ENCODE data around the gene MAGI2.
"Not testable (repeated sequence)": the region's sequence is repeated elsewhere in the genome, so short reads cannot be mapped to it uniquely, and the experiment has no call there.

MAGI2 gene

GRCh38 chr7:78323118-78323517 lies 1130.3 kb downstream of the MAGI2 start:
- no peak for DNase-seq

- not testable (repeated sequence) for DNase-seq
Measured at GRCh38 chr7:78322231-78322630, 1131.2 kb downstream of the MAGI2 start.

- no peak for DNase-seq
Measured at GRCh38 chr7:78317371-78317770, 1136.1 kb downstream of the MAGI2 start.

- DNase-seq: no peak
Measured at GRCh38 chr7:78316110-78316509, 1137.4 kb downstream of the MAGI2 start.

DNA sequence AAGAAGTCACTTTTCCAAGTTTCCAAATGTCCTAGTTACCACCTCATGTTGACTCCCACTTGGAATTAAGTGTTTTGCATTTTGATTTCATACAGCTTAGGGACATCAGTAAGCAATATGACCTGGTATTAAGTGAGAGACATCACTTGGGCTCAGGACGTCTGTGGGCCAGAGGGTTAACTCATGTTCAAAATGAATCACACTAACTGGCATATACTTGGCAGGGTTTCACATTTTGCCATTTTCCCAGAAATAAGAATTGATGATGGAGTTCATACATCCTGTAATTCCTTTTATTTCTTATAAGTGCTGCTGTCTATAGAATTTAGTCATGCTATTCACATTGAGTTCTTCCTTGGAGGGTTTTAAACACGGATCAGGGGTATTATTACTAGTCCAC lies 1138.3 kb downstream of the MAGI2 start:
- DNase-seq: no peak

DNA sequence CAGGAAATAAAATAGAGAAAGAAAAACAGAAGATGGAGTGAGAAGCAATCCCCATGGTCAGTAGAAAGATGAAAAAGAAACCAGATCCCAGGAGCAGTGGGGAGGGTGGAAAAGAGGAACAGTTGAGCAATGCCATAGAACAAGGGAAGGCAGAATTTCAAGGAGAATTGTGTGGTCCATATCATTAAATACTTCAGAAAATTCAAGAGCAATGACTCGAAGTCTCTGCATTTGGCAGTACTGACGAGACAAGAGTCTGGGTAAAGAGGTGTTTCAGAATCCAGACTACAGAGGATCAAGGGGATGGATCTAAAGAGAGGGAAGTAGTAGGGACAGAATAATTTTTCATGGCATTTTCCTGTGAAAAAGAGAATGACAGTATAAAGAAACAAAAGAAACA lies 1142.3 kb downstream of the MAGI2 start:
- DNase-seq: no peak

DNA sequence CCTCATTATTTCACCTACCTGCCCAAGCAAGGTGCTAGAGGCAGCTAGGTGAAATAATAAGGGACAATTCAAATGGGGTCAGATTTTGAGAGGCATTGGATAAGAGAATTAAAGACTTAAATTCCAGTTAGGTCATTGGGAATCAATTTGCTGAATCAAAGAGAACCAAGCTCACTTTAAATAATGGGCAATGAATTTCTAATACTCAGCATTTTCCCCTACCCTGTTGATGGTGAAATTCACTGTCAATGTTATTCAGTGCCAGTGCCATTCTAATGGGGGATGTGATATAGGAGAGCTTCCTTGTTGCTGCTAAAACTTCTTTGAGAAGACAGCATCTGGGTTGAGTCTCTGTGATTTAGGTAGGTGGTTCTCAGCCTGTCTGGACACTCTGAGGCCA lies 1145.6 kb downstream of the MAGI2 start:
- DNase-seq: no peak

- no peak for DNase-seq
Measured at GRCh38 chr7:78306634-78307033, 1146.8 kb downstream of the MAGI2 start.

DNA sequence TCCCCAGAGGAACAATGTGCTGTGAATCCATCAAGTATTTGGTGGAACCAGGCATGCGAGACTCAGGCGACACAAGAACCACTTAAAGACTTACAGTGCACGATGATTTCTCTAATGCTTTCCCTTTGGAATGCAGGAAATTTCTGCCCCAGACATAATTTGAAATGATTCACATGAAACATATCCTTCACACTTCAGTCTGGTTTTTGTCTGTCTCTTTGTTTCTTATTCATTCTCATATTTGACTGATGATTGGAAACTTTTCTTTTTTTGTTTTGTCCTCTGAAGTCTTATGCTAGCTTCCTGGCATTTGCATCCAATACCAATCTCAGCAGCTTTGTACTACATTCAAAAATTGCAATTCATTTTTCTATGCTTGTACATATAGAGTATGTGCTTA lies 1152.1 kb downstream of the MAGI2 start:
- DNase-seq: no peak

- DNase-seq: no peak
Measured at GRCh38 chr7:78299088-78299487, 1154.4 kb downstream of the MAGI2 start.

DNA sequence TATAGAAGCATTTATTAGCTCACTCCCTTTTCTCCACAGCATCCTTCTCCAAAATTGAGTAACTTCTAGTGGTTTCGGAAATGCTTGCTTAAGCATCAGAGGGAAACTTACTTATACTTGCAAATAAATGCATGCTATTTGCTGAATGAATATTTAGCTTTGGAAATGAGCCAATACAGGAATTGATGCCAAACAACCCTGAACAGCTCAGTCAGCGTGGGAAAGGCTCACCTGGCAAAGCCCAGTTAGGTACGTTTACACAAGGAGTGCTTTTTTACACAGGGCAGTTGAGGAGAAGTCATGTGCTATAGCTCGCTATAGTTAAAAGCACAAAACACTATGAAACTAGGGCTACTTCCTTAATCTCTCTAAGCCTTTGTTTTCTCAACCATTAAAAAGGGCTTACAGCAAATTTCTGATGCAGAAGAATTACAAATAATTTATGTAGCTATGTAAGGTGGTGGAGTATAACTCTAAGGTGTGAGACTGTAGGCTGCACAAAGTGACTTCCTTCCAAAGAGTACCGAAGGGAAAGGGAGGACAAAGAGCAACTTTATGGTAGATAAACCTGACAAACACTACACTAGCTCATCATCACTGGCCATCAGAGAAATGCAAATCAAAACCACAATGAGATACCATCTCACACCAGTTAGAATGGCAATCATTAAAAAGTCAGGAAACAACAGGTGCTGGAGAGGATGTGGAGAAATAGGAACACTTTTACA lies 1156.7 kb downstream of the MAGI2 start:
- DNase-seq: no peak

- DNase-seq: no peak
Measured at GRCh38 chr7:78296046-78296597, 1157.3 kb downstream of the MAGI2 start.

DNA sequence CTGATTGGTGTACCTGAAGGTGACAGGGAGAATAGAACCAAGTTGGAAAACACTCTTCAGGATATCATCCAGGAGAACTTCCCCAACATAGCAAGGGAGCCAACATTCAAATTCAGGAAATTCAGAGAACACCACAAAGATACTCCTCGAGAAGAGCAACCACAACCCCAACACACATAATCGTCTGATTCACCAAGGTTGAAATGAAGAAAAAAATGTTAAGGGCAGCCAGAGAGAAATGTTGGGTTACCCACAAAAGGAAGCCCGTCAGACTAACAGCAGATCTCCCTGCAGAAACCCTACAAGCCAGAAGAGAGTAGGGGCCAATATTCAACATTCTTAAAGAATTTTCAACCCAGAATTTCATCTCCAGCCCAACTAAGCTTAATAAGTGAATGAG lies 1164.0 kb downstream of the MAGI2 start:
- not testable (repeated sequence) for DNase-seq

DNA sequence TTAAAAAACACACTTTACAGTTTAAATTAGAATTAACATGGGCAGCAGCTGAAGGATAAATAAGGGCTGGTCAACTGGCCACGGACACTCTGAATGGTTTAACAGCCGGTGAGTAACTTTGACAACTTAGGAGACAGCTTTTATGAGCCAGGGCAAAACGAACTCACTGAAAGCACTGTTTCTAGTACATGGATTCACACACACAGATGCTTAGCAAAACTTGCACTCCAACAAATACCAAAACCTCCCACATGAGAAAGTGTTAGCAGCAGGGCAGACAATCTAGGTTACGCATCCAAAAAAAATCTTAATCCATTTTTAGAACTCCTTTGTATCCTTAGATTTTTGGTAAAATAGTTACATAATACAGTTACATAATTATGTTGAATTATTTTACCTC lies 1168.5 kb downstream of the MAGI2 start:
- no peak for DNase-seq

GRCh38 chr7:78280276-78280675 lies 1173.2 kb downstream of the MAGI2 start:
- no peak for DNase-seq

GRCh38 chr7:78279457-78279856 lies 1174.0 kb downstream of the MAGI2 start:
- no peak for DNase-seq

DNA sequence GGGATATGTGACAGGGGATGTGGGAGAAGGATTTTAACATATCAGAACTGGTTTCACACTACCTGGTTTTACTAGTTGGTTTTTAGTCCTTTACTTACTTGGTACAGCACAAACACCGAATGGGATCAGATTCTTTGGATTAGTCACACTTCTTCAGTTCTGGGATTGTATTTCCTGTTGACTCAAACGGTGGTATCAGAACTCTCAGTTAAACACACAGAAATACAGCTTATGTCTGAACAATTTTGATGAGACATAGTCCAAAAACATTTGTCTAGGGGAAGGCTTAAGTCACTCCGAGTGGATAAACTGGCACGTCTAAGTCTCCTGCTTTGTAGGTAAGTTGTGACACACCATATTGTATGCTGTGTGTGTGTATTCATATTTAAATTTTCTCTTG lies 1174.4 kb downstream of the MAGI2 start:
- DNase-seq: no peak

GRCh38 chr7:78267141-78267540 lies 1186.3 kb downstream of the MAGI2 start:
- DNase-seq: no peak

GRCh38 chr7:78265486-78265885 lies 1188.0 kb downstream of the MAGI2 start:
- DNase-seq: no peak

DNA sequence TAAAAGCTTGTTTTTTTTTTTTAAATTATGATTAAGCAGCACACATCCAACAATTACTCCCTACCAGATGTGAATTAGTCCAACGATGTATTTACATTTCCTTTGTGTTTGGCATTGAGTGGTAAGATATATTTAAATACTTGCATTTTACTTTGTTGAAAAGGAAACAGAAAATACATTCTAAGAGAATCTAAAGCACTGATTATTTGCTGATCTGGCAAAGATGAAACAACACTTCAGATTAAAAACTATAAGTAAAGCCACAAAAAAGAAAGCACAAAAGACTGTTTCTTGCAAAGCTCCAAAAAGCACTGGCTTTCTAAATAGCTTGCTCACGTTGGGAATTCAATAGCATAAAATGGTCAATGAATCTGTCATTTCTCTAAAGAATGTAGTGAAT lies 1188.4 kb downstream of the MAGI2 start:
- DNase-seq: no peak

GRCh38 chr7:78264105-78264504 lies 1189.4 kb downstream of the MAGI2 start:
- DNase-seq: no peak

DNA sequence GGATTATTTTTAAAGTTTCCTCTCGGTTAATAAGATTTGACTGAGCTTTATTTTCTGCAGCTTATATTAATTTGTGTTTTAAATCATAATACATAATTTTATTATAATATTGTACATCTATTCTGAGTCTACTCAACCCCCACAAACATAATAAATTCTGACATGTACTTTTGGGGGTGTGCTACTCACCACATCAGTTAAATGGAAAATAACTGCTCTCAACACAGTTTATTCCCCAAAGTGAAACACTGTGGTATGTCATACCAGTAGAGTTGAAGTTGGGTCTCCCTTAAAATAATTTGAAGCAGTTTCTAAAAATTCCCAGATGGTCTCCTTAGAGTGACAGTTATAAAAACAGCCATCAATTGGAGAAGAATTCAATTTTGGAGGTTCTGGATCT lies 1191.7 kb downstream of the MAGI2 start:
- DNase-seq: no peak

DNA sequence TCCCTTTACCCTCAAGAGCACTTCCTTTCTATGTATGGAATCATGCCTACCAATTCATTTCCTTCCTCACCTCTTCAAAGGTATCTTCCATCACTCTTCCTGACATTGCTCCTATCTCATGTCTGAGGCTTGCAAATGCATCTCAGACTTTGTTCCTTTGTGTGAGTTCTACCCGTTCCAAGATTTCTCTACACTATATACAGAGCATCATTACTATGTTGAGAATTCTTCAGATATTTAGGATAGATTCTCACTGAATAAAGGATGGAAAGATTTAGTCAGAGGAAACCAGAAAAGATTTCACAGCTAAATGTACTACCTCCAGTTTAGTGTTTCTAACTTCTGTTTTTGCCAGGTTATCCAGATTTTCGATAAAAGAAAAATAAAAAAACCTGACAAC lies 1192.2 kb downstream of the MAGI2 start:
- no peak for DNase-seq

GRCh38 chr7:78260826-78261225 lies 1192.6 kb downstream of the MAGI2 start:
- no peak for DNase-seq

DNA sequence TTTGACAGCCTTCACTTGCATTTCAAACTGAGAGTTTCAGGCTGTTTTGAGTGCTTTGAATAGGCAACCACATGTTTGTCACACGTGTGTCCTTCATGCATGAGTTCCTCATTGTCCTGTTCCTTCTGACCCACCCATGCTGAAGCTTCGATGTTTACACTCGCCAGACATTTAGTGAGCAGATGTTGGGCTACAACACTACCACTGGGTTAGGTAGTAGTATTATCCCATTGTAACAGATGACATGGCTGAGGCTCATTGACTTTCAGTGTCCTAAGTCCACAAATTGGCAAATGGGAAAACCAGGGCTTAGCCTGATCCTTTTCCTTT lies 1198.8 kb downstream of the MAGI2 start:
- DNase-seq: no peak

Measured in CD4-positive, alpha-beta T cell treated with Interferon alpha-2 for 1 hour (primary cell).